HEK293T (cell line): Measurements from ENCODE around the gene WRAP53.
A peak's percentile ranks its signal among the peaks of the same experiment; 100 is the strongest.
"Not testable (repeated sequence)": the region's sequence is repeated elsewhere in the genome, so short reads cannot be mapped to it uniquely, and the experiment has no call there.

Experiments used
- CTCF ChIA-PET: fragments of 350-600 bp; formaldehyde crosslinking; extraction: SDS; loops from one replicate; lab custom pipeline; 2021; ENCODE audit warnings: antibody characterized with exemption, inconsistent platforms; lab: Yijun Ruan, JAX
- POLR2A ChIA-PET: fragments of 350-600 bp; formaldehyde crosslinking; extraction: SDS; loops from one replicate; lab custom pipeline; 2020; ENCODE audit warnings: antibody characterized with exemption, inconsistent platforms; lab: Yijun Ruan, JAX
- DNase-seq: peaks from one replicate; pipeline ENCODE4 v3.0.0; 2012; ENCODE audit warnings: mixed read lengths; ENCODE audit errors: extremely low spot score
- ARNT ChIP-seq: fragments of 450-650 bp; IDR thresholded peaks from 2 replicates; pipeline ENCODE4 v1.6.1; 2017; ENCODE audit warnings: mild to moderate bottlenecking
- BHLHE40 ChIP-seq: fragments of 450-650 bp; IDR thresholded peaks from 2 replicates; pipeline ENCODE4 v1.6.1; 2016; ENCODE audit warnings: mild to moderate bottlenecking, moderate library complexity, borderline replicate concordance
- CTBP1 ChIP-seq: fragments of 450-650 bp; IDR thresholded peaks from 2 replicates; pipeline ENCODE4 v1.6.1; 2016; ENCODE audit warnings: borderline replicate concordance
- ELF4 ChIP-seq: fragments of 450-650 bp; IDR thresholded peaks from 2 replicates; pipeline ENCODE4 v1.6.1; 2017; ENCODE audit warnings: antibody characterized with exemption
- FOXA1 ChIP-seq: fragments of 450-650 bp; IDR thresholded peaks from 2 replicates; pipeline ENCODE4 v1.6.1; 2016; ENCODE audit warnings: mild to moderate bottlenecking
- FOXK2 ChIP-seq: fragments of 450-650 bp; IDR thresholded peaks from 2 replicates; pipeline ENCODE4 v1.6.1; 2016; ENCODE audit warnings: mild to moderate bottlenecking
- FOXM1 ChIP-seq: fragments of 450-650 bp; IDR thresholded peaks from 2 replicates; pipeline ENCODE4 v1.6.1; 2017; ENCODE audit warnings: mild to moderate bottlenecking, borderline replicate concordance
- HDGF ChIP-seq: fragments of 450-650 bp; IDR thresholded peaks from 2 replicates; pipeline ENCODE4 v1.6.1; 2017; ENCODE audit warnings: antibody characterized with exemption, borderline replicate concordance
- L3MBTL2 ChIP-seq: fragments of 450-650 bp; conservative IDR thresholded peaks from 2 replicates; pipeline ENCODE4 v1.6.1; 2016; ENCODE audit warnings: mild to moderate bottlenecking
- LEF1 ChIP-seq: fragments of 450-650 bp; IDR thresholded peaks from 2 replicates; pipeline ENCODE4 v1.6.1; 2017; ENCODE audit warnings: mild to moderate bottlenecking, borderline replicate concordance
- NFRKB ChIP-seq: fragments of 450-650 bp; IDR thresholded peaks from 2 replicates; pipeline ENCODE4 v1.6.1; 2016; ENCODE audit warnings: mild to moderate bottlenecking, moderate library complexity
- SP1 ChIP-seq: fragments of 450-650 bp; IDR thresholded peaks from 2 replicates; pipeline ENCODE4 v1.6.1; 2017
- SUZ12 ChIP-seq: fragments of 450-650 bp; IDR thresholded peaks from 2 replicates; pipeline ENCODE4 v1.6.1; 2016; ENCODE audit warnings: mild to moderate bottlenecking
- TARDBP ChIP-seq: fragments of 450-650 bp; IDR thresholded peaks from 2 replicates; pipeline ENCODE4 v1.6.1; 2016
- ZNF384 ChIP-seq: fragments of 450-650 bp; IDR thresholded peaks from 2 replicates; pipeline ENCODE4 v1.6.1; 2016
- TF ChIP-seq, protein P1 (sequence below): fragments of 450-650 bp; IDR thresholded peaks from 2 replicates; pipeline ENCODE4 v1.6.1; 2016

Gene WRAP53

DNA sequence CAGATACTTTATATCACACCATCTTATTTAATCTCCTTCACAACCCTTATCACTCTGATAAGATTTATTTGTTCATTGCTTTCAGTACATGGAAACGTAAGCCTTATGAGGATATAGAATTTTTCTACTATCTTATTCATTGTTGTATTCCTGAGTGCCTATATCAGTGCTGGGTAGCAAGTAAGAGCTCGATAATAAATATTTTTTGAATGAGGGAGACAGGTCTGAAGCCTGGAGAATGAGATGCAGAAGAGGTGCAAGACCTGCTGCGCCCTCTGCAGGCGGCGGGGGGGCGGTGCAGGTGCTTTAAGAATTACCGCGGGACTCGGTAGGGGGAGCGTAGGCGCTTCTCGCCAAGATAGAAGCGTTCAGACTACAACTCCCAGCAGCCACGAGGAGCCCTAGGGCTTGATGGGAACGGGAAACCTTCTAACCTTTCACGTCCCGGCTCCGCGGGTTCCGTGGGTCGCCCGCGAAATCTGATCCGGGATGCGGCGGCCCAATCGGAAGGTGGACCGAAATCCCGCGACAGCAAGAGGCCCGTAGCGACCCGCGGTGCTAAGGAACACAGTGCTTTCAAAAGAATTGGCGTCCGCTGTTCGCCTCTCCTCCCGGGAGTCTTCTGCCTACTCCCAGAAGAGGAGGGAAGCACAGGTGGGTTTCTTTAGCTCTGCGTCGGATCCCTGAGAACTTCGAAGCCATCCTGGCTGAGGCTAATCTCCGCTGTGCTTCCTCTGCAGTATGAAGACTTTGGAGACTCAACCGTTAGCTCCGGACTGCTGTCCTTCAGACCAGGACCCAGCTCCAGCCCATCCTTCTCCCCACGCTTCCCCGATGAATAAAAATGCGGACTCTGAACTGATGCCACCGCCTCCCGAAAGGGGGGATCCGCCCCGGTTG is at the start of gene WRAP53:
Gene WRAP53 (plus strand): TSS at position 570 of the 900 bp plus-strand sequence. CDS start 172 bp downstream, at position 742.
- TF ChIP-seq NFRKB (no peak), FOXA1 (no peak), TARDBP (no peak), SUZ12 (no peak), FOXK2 (no peak), ARNT (no peak), FOXM1 (no peak), CTBP1 (no peak), L3MBTL2 (peak; percentile 41; the same call in 1 of the 2 replicates), BHLHE40 (no peak), LEF1 (no peak), ELF4 (0 out of 2 replicates have a peak, but pooled peaks have one; percentile 13), SP1 (no peak), ZNF384 (no peak), HDGF (0 out of 2 replicates have a peak, but pooled peaks have one; percentile 70)
- TF ChIP-seq, protein P1, sequence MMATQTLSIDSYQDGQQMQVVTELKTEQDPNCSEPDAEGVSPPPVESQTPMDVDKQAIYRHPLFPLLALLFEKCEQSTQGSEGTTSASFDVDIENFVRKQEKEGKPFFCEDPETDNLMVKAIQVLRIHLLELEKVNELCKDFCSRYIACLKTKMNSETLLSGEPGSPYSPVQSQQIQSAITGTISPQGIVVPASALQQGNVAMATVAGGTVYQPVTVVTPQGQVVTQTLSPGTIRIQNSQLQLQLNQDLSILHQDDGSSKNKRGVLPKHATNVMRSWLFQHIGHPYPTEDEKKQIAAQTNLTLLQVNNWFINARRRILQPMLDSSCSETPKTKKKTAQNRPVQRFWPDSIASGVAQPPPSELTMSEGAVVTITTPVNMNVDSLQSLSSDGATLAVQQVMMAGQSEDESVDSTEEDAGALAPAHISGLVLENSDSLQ = peak; percentile 54
- DNase-seq = peak; percentile 92
- CTCF ChIA-PET = interaction anchor here (0.6 to 6.0 kb wide), 17 partner anchors 15 to 641 kb away, joined by 3 to 81 read pairs (median 4); partner anchors contain the start of genes ATP1B2, DNAH2, EFNB3 and FXR2
- POLR2A ChIA-PET = interaction anchor here (0.6 to 7.9 kb wide), 41 partner anchors 9 to 474 kb away, joined by 3 to 236 read pairs (median 7); partner anchors contain the start of genes ATP1B2, CD68, DNAH2 and EFNB3

DNA sequence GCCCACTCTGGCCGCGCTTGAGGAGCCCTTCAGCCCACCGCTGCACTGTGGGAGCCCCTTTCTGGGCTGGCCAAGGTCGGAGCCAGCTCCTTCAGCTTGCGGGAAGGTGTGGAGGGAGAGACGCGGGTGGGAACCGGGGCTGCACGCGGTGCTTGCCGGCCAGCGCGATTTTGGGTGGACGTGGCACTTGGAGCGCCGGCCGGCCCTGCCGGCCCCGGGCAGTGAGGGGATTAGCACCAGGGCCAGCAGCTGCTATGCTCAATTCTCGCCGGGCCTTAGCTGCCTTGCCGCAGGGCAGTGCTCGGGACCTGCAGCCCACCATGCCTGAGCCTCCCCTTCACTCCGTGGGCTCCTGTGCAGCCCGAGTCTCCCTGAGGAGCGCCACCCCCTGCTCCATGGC is 47.5 kb upstream of the WRAP53 start:
- no peak for TF ChIP-seq FOXM1
- no peak for TF ChIP-seq BHLHE40
- TF ChIP-seq ARNT = no peak
- TF ChIP-seq FOXK2 = no peak
- no peak for TF ChIP-seq FOXA1
- no peak for TF ChIP-seq L3MBTL2
- no peak for TF ChIP-seq CTBP1
- TF ChIP-seq SUZ12 = no peak
- no peak for TF ChIP-seq NFRKB
- TF ChIP-seq, protein P1 = no peak
- no peak for TF ChIP-seq SP1
- TF ChIP-seq ZNF384 = no peak
- TF ChIP-seq TARDBP = no peak
- TF ChIP-seq ELF4 = no peak
- no peak for TF ChIP-seq LEF1
- no peak for TF ChIP-seq HDGF
- ChIA-PET CTCF (no interaction called here), POLR2A (interaction anchor here (2.0 to 3.7 kb wide), 2 partner anchors 10 to 47 kb away, joined by 12 to 15 read pairs; partner anchors contain the start of genes ATP1B2, TP53 and WRAP53)
- DNase-seq = no peak

DNA sequence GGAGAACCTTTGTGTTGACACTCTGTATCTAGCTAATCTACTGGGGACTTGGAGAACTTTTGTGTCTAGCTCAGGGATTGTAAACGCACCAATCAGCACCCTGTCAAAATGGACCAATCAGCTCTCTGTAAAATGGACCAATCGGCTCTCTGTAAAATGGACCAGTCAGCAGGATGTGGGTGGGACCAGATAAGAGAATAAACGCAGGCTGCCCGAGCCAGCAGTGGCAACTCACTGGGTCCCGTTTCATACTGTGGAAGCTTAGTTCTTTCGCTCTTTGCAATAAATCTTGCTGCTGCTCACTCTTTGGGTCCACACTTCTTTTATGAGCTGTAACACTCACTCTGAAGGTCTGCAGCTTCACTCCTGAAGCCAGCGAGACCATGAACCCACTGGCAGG is 46.6 kb upstream of the WRAP53 start:
- CTCF ChIA-PET = interaction anchor here (1.1 kb wide), 1 partner anchor 9 kb away, joined by 5 read pairs; no protein-coding TSS in a partner anchor
- POLR2A ChIA-PET = interaction anchor here (2.0 to 3.7 kb wide), 2 partner anchors 9 to 46 kb away, joined by 12 to 15 read pairs; partner anchors contain the start of genes ATP1B2, TP53 and WRAP53
- DNase-seq = not testable (repeated sequence)

DNA sequence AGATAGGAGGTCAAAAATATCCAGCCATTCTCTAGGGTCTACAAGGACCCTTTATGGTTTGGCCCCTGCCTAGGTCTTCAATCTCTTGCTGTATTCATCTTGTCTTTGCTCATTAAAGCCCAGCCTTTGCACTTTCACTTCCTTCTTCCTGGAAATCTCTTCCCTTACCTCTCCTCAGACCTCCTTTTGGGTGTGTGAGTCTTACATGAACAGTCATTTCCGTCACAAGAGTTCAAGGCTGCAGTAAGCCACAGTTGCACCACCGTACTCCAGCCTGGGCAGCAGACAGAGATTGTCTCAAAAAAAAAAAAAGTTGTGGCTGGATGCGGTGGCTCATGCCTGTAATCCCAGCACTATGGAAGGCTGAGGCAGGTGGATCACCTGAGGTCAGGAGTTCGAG is 43.5 kb upstream of the WRAP53 start:
- no peak for TF ChIP-seq SUZ12
- TF ChIP-seq FOXM1 = no peak
- TF ChIP-seq ELF4 = no peak
- TF ChIP-seq, protein P1 = no peak
- no peak for TF ChIP-seq ZNF384
- no peak for TF ChIP-seq FOXK2
- no peak for TF ChIP-seq NFRKB
- ChIA-PET POLR2A (no interaction called here), CTCF (no interaction called here)
- DNase-seq = no peak

DNA sequence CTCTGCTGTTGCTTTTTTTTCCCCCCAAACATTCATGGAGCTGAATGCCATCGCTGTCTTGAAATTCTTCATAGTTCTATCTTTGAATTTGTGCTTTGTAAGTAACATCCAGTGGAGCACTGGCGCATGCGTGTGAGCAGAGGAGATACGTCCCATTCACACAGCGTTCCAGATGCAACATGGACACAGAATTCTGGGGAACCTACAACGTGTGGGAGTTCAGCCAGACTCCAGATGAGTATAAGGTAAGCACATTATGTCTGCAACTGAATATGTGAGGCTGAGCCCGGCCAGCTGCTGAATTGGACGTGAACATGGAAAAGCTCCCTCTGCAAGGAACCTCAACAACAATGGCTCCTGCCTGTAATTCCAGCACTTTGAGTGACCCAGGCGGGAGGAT is 41.8 kb upstream of the WRAP53 start:
- no peak for DNase-seq
- ChIA-PET POLR2A (interaction anchor here (1.5 to 2.0 kb wide), 2 partner anchors 19 to 40 kb away, joined by 3 to 7 read pairs; partner anchors contain the start of gene SAT2), CTCF (no interaction called here)
- no peak for TF ChIP-seq TARDBP
- no peak for TF ChIP-seq FOXM1
- TF ChIP-seq HDGF = no peak

DNA sequence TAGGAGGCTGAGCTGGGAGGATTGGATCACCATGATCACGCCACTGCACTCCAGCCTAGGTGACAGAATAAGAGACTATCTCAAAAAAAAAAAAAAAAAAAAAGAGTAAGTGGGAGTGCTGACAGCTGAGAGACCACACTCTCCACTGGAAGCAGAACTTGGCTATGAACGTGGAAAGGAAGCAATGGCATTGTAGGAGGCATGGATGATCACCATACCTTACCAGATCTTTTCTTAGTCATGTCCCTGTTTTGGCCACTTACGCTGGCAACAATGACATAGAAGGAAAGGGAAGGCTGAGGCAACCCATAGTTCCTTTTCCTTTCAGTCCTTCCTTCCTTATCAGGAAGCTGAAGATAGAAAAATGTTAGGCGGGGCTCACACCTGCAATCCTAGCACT is 41.3 kb upstream of the WRAP53 start:
- TF ChIP-seq LEF1 (no peak), TARDBP (no peak), ZNF384 (no peak), BHLHE40 (no peak), HDGF (no peak), FOXM1 (no peak), L3MBTL2 (no peak), ARNT (no peak), ELF4 (no peak), SUZ12 (no peak), CTBP1 (no peak), NFRKB (no peak), FOXK2 (no peak), FOXA1 (no peak), SP1 (no peak)
- TF ChIP-seq, protein P1 = no peak
- no peak for DNase-seq
- ChIA-PET POLR2A (interaction anchor here (1.5 to 2.0 kb wide), 2 partner anchors 19 to 39 kb away, joined by 3 to 7 read pairs; partner anchors contain the start of gene SAT2), CTCF (interaction anchor here (1.1 kb wide), 1 partner anchor 36 kb away, joined by 3 read pairs; no protein-coding TSS in a partner anchor)
